GM18870 (cell line): ENCODE data around the gene PRPF40B.

Experiments used
- ATAC-seq: cut with Tn5 transposase; IDR thresholded peaks from one replicate; pipeline ENCODE4 v1.9.1; 2021; ENCODE audit warnings: moderate library complexity; ENCODE audit not compliant: unreplicated experiment

PRPF40B gene

DNA sequence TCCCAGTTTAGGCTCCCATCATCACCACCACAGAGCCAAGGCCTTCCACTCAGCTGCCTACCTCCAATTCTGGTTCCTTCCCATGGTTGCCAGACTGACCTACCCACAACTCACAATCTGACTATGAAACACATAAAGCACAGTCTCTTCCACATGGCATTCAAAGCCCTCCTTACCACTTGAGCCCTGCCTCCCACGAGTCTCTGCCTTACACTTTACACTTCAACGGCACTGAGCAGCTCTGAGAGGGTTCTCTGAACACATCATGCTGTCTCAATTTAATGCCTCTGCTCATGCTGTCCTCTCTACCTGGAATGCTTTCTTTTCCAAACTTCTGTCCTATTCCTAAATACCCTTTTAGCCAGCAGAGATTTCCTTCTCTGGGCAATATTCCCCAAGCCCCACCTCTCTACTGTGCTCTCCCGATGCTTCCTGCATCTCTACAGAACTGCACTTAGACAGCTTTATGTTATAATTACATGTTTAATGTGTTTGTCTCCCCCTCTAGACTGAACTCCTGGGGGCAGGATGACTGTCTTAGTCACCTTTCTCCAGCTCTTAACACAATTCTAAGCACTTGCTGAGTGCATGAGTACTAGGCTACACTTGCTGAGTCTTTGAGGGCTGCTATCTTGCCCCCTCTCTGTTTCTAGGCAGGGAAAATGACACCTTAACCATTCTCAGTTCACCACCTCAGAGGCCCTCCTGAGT is 60.4 kb downstream of the PRPF40B start:
- ATAC-seq, result no peak

DNA sequence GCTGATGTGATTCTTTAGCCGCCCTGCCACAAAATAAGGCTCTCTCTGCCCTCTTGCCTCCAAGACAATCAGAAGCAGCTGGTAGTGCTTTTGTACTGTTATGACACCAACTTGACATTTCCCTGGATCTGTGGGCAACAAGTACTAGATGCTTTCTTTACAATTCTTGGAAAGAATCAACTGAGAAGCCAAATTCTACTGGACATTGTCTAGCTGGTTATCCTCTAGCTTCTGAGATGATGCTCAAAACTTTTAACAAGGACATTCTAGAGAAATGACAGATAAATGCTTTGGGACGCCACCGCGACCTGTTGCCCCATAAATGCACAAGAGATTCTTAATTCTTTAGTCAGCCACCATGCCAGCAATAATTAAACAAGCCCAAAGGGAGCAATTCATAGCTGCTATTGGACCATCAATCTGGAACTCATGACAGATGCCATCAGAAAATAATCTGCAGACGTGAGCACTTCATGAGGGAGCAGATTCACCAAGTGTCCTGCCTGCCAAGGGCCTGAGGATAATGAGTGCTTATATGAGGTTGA is 61.0 kb downstream of the PRPF40B start:
- ATAC-seq, result no peak

DNA sequence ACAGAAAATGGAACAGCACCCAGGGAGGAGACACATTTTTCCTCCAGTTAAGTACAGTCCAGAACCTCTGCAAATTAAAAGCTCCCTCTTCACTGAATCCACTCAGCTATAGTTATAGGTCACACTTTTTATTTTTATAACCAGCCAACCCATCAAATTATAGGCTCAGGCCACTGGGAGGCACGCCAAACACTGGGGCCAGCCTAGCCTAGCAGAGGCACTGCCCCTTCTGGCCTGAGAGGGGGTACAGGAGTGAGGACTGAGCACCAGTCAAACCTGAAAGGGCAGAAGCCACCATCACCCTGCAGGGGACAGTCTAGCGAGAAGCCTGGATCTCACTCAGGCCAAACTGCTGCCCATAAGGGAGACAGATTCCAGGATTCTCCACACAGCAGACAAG is 64.6 kb downstream of the PRPF40B start:
- ATAC-seq, result no peak

DNA sequence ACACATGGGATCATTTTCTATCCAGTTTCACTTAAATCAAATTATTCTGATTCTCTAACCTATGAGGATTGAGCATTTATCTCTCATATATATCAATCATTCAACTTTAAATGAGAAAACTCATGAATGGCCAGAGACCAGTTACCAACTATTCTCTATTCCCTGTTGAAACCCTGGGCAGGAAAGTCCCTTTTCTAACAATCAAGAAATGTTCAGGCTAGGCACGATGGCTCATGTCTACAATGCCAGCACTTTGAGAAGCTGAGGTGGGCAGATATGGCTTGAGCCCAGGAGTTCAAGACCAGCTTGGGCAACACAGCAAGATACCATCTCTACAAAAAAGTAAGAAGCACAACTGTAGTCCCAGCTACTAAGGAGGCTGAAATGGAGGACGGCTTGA is 65.9 kb downstream of the PRPF40B start:
- ATAC-seq, result no peak

DNA sequence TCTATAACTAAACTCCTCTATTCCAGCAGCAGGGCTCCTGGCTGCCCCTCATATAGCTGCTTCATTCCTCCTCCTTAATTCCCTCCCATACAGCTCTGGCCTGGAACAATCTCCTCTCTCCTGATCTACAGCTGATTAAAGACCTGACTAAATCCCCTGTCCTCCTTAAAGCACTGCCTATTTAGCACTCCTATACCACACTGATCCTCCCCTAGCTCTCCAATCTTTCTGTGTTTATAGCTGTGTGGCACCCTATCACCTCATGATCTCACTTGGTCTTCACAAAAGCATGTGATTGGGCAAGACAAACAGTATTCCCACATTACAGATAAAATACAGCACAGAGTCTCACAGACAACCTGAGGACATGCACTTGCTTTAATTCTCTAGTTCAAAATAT is 66.4 kb downstream of the PRPF40B start:
- ATAC-seq, result no peak

DNA sequence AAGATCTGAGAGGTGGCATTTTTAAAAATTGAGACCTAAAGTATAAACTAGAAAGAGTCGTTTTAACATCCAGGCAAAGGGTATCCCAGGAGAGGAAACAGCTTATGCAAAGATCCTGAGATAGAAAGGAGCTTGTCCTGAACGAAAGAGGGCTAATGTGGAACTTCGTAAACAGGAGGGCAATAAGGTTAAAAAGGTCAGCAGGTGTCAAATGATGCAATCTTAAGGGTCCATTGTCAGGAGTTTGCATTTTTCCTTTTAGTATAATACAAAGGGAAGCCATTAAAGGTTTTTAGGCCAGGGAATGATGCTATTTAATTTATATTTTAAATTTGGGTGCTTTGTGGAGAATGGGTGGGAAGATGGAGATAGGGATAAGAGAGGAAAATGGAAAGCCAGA is 69.5 kb downstream of the PRPF40B start:
- ATAC-seq, result no peak

DNA sequence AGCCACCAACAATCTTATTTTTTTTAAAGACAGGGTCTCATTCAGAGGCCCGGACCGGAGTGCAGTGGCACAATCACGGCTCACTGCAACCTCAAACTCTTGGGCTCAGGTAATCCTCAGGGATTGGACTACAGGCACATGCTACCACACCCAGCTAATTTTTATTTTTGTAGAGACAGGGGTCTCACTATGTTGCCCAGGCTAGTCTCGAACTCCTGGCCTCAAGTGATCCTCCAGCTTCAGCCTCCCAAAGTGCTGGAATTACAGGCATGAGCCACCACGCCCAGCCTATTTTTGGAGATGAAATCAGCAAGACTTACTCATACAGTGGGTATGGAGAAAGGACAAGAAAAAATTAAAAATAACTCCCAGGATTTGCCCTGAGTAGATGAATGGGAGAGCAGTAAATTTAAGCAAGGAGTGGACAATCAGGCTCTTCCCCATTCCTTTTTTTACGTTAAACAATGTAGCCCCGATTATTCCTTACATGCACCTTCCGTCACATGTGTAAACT is 70.6 kb downstream of the PRPF40B start:
- ATAC-seq, result no peak
